WTC11 (cell line): ENCODE results near the gene GPR161. TPM values are rescaled to one million over a fixed set of nuclear protein-coding genes. Genes with fewer than 3 reads are reported as not detected.
"Not testable (repeated sequence)": the region's sequence is repeated elsewhere in the genome, so short reads cannot be mapped to it uniquely, and the experiment has no call there.

Experiments used
- ATAC-seq: fragments of 200-7000 bp; cut with Tn5 transposase; 2 replicates; pipeline ENCODE4 v1.10.0; 2021; ENCODE audit warnings: mild to moderate bottlenecking, moderate library complexity
- Bru-seq: library from RNA; stranded (reverse); fragments of 400-500 nt; gene quantifications from one replicate; lab custom pipeline; 2021; lab: Mats Ljungman, UMichigan
- CTCF ChIA-PET: fragments of 300-600 bp; sonication (Branson Sonifier 250); formaldehyde crosslinking; loops from one replicate; lab custom pipeline; 2021; ENCODE audit warnings: antibody characterized with exemption; lab: Charles Lee
- POLR2A ChIA-PET: fragments of 350-600 bp; sonication (Branson Sonifier 250); formaldehyde crosslinking; loops from one replicate; lab custom pipeline; 2021; ENCODE audit warnings: antibody characterized with exemption; lab: Charles Lee
- DNase-seq: peaks from one replicate; pipeline ENCODE4 v3.0.0; 2021; ENCODE audit warnings: low spot score
- H3K27ac Mint-ChIP-seq: 2 replicates; pipeline ENCODE4 v1.8.0; 2021; ENCODE audit warnings: mixed read lengths
- H3K27me3 Mint-ChIP-seq: 2 replicates; pipeline ENCODE4 v1.8.0; 2021; ENCODE audit warnings: low read depth, mild to moderate bottlenecking, moderate library complexity, mixed read lengths
- H3K36me3 Mint-ChIP-seq: 2 replicates; pipeline ENCODE4 v1.8.0; 2021; ENCODE audit warnings: mixed read lengths
- H3K4me1 Mint-ChIP-seq: 2 replicates; pipeline ENCODE4 v1.8.0; 2022; ENCODE audit warnings: mixed read lengths
- H3K4me3 Mint-ChIP-seq: 2 replicates; pipeline ENCODE4 v1.8.0; 2021; ENCODE audit warnings: mild to moderate bottlenecking, moderate library complexity, mixed read lengths
- H3K9me3 Mint-ChIP-seq: 2 replicates; pipeline ENCODE4 v1.8.0; 2021; ENCODE audit warnings: mixed read lengths
- ATF6 ChIP-seq: sonication (generic); formaldehyde crosslinking; IDR thresholded peaks from 2 replicates; pipeline ENCODE4 v1.8.1; 2023; ENCODE audit warnings: mild to moderate bottlenecking, missing genetic modification reagents
- CREM ChIP-seq: sonication (generic); formaldehyde crosslinking; IDR thresholded peaks from 2 replicates; pipeline ENCODE4 v1.8.1; 2022; ENCODE audit warnings: mild to moderate bottlenecking, missing genetic modification reagents, moderate library complexity
- FOXK1 ChIP-seq: sonication (generic); formaldehyde crosslinking; IDR thresholded peaks from 2 replicates; pipeline ENCODE4 v1.8.0; 2022; ENCODE audit warnings: mild to moderate bottlenecking, moderate library complexity, missing genetic modification reagents
- GRHL2 ChIP-seq: fragments of 250-450 bp; sonication (Bioruptor Pico); IDR thresholded peaks from 2 replicates; pipeline ENCODE4 v1.8.0; 2022; ENCODE audit warnings: mild to moderate bottlenecking, moderate library complexity; ENCODE audit not compliant: insufficient replicate concordance, severe bottlenecking
- HMGA2 ChIP-seq: fragments of 250-450 bp; sonication (Bioruptor Pico); IDR thresholded peaks from 2 replicates; pipeline ENCODE4 v1.4.0; 2021; ENCODE audit warnings: mild to moderate bottlenecking, moderate library complexity
- JUN ChIP-seq: sonication (generic); formaldehyde crosslinking; IDR thresholded peaks from 2 replicates; pipeline ENCODE4 v1.8.0; 2023; ENCODE audit warnings: mild to moderate bottlenecking, missing genetic modification reagents
- KAT7 ChIP-seq: sonication (generic); formaldehyde crosslinking; IDR thresholded peaks from 2 replicates; pipeline ENCODE4 v1.8.1; 2023; ENCODE audit warnings: missing genetic modification reagents, mild to moderate bottlenecking, borderline replicate concordance
- MAX ChIP-seq: sonication (generic); formaldehyde crosslinking; IDR thresholded peaks from 2 replicates; pipeline ENCODE4 v1.8.0; 2022; ENCODE audit warnings: mild to moderate bottlenecking, missing genetic modification reagents
- PRDM15 ChIP-seq: sonication (generic); formaldehyde crosslinking; IDR thresholded peaks from 2 replicates; pipeline ENCODE4 v1.8.0; 2022; ENCODE audit warnings: missing genetic modification reagents
- RORB ChIP-seq: fragments of 250-450 bp; sonication (Bioruptor Pico); IDR thresholded peaks from 2 replicates; pipeline ENCODE4 v1.9.0; 2021; ENCODE audit warnings: mild to moderate bottlenecking
- ZNF121 ChIP-seq: sonication (generic); formaldehyde crosslinking; IDR thresholded peaks from 2 replicates; pipeline ENCODE4 v1.8.0; 2023; ENCODE audit warnings: missing genetic modification reagents
- ZNF219 ChIP-seq: sonication (generic); formaldehyde crosslinking; IDR thresholded peaks from 2 replicates; pipeline ENCODE4 v1.8.0; 2023; ENCODE audit warnings: missing genetic modification reagents, mild to moderate bottlenecking, borderline replicate concordance
- ZNF263 ChIP-seq: sonication (generic); formaldehyde crosslinking; IDR thresholded peaks from 2 replicates; pipeline ENCODE4 v1.8.1; 2022; ENCODE audit warnings: low read depth, mild to moderate bottlenecking, moderate library complexity, missing genetic modification reagents
- ZNF671 ChIP-seq: fragments of 250-450 bp; sonication (Bioruptor Pico); IDR thresholded peaks from 2 replicates; pipeline ENCODE4 v1.8.0; 2021; ENCODE audit warnings: mild to moderate bottlenecking
- long read RNA-seq, 3 experiments: library from RNA in 1 of 3; library from capped mRNA in 1 of 3; library from polyadenylated mRNA in 1 of 3; unstranded in 2 of 3; stranded (forward) in 1 of 3; transcript quantifications; one replicate each; pipeline ENCODE4 v2.0.0, GENCODE V29; 2021
- total RNA-seq: library from RNA; stranded (reverse); gene quantifications from 3 replicates; pipeline ENCODE4 v1.2.3, GENCODE V29; 2021
- TF ChIP-seq, protein P1 (sequence below): sonication (generic); formaldehyde crosslinking; IDR thresholded peaks from 2 replicates; pipeline ENCODE4 v1.8.1; 2023; ENCODE audit warnings: mild to moderate bottlenecking, missing genetic modification reagents, moderate library complexity
- TF ChIP-seq, protein P2 (sequence below): sonication (generic); formaldehyde crosslinking; IDR thresholded peaks from 2 replicates; pipeline ENCODE4 v1.8.1; 2023; ENCODE audit warnings: mild to moderate bottlenecking, missing genetic modification reagents, borderline replicate concordance

The GPR161 gene, protein sequence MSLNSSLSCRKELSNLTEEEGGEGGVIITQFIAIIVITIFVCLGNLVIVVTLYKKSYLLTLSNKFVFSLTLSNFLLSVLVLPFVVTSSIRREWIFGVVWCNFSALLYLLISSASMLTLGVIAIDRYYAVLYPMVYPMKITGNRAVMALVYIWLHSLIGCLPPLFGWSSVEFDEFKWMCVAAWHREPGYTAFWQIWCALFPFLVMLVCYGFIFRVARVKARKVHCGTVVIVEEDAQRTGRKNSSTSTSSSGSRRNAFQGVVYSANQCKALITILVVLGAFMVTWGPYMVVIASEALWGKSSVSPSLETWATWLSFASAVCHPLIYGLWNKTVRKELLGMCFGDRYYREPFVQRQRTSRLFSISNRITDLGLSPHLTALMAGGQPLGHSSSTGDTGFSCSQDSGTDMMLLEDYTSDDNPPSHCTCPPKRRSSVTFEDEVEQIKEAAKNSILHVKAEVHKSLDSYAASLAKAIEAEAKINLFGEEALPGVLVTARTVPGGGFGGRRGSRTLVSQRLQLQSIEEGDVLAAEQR
- total RNA-seq, result 11.0 to 11.6 TPM (median 11.2 TPM) in 3 replicates
- percentile 63 among the genes with signal in this experiment for Bru-seq, nascent RNA
- long read RNA-seq, experiment 1, partial matches to known transcripts, result 7 of 51 reads
- long read RNA-seq, experiment 1, other reads (novel, unspliced or antisense), result 43 of 51 reads
- long read RNA-seq, experiment 2, partial matches to known transcripts, result 1 of 8 reads
- long read RNA-seq, experiment 2, other reads (novel, unspliced or antisense), result 7 of 8 reads
- long read RNA-seq, experiment 3, partial matches to known transcripts, result 0 of 1 reads
- long read RNA-seq, experiment 3, other reads (novel, unspliced or antisense), result 1 of 1 reads

DNA sequence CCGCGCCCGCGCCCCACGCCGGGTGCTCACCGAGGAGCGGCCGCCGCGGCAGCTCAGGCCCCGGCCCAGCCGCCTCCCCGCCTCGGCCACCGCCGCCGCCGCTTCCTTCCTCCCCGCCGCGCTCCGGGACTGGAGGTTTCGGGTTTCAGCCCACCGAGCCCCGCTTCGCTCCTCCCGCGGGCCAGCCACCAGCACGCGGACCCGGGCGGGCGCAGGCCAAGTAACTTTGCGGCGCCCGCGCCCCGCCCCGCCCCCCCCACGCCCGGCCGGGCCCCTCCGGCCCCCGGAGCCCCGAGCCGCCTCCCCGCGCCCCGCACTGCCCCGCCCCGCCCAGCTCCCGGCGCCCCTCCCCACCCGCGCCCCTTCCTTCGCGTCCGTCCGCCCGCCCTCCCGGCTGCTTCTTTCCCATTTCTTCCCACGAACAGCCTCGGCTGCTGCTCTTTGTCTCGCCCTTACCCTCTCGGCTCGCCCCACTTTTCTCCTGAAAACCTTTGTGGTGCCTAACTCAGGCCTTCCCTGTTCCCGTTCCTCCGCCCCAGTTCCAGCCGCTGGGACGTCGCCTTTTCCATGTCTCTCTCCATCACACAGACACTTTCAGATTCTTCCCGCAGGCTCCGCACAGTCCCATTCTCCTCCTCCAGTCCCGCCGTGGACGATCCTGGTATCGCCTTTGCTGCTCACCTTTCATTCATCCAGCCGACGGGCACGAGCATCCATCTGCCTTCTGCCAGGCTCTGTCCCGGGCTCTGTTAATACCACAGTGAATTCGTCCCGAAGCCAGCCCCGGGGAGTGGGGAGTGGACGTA is at the start of gene GPR161:
Gene GPR161, minus strand, starts transcription at position 222 of the 806 bp plus-strand sequence. CDS start 32,080 bp downstream, outside the sequence.
- Mint-ChIP-seq H3K4me3 (peak within 1 kb of the TSS; percentile 96), H3K4me1 (peaks cover 22% of the 10 kb centered on the region), H3K9me3 (no peaks in the 10 kb centered on the region), H3K27me3 (peaks cover 41% of the 10 kb centered on the region), H3K27ac (peak within 1 kb of the TSS; percentile 87), H3K36me3 (no peaks in the 10 kb centered on the region)
- ChIA-PET POLR2A (no interaction called here), CTCF (interaction anchor here (1.3 to 3.0 kb wide), 3 partner anchors 9 to 98 kb away, joined by 8 to 20 read pairs (median 9); no protein-coding TSS in a partner anchor)
- ATAC-seq (peak; percentile 58), DNase-seq (peak; percentile 77)
- TF ChIP-seq ZNF121 (no peak), PRDM15 (CRISPR knock-in tag) (peak; percentile 68), KAT7 (CRISPR knock-in tag) (0 out of 2 replicates have a peak, but pooled peaks have one; percentile 69)
- TF ChIP-seq, all 79 proteins: peak for 2

GRCh38 chr1:168181063-168181720 is 44.5 kb upstream of the GPR161 start:
- H3K27me3 Mint-ChIP-seq, H3K4me1 Mint-ChIP-seq, DNase-seq, H3K36me3 Mint-ChIP-seq, ATAC-seq, POLR2A ChIA-PET, H3K9me3 Mint-ChIP-seq, H3K27ac Mint-ChIP-seq: not testable (repeated sequence)
- CTCF ChIA-PET, result interaction anchor here (1.6 kb wide), 1 partner anchor 162 kb away, joined by 4 read pairs; no protein-coding TSS in a partner anchor
- peak; percentile 22; the same call in 1 of the 2 replicates for TF ChIP-seq HMGA2
- H3K4me3 Mint-ChIP-seq, result peak overlapping the region; percentile 16; the same call in 1 of the 2 replicates

GRCh38 chr1:168180148-168180524 is 43.4 kb upstream of the GPR161 start:
- ATAC-seq, result no peak
- Mint-ChIP-seq H3K27ac (no peak overlapping the region), H3K27me3 (no peaks in the 10 kb centered on the region), H3K4me3 (no peak overlapping the region), H3K9me3 (no peaks in the 10 kb centered on the region), H3K4me1 (peaks cover 7% of the 10 kb centered on the region), H3K36me3 (no peaks in the 10 kb centered on the region)
- ChIA-PET CTCF (interaction anchor here (1.2 to 2.2 kb wide), 2 partner anchors 55 to 163 kb away, joined by 5 to 8 read pairs; no protein-coding TSS in a partner anchor), POLR2A (no interaction called here)
- DNase-seq, result no peak
- TF ChIP-seq GRHL2 (CRISPR knock-in tag) (no peak), RORB (CRISPR knock-in tag) (no peak), ZNF219 (no peak), JUN (no peak), CREM (CRISPR knock-in tag) (no peak), MAX (CRISPR knock-in tag) (no peak), FOXK1 (no peak), ZNF671 (CRISPR knock-in tag) (no peak), ZNF263 (CRISPR knock-in tag) (no peak), ATF6 (CRISPR knock-in tag) (no peak)
- TF ChIP-seq, protein P1, sequence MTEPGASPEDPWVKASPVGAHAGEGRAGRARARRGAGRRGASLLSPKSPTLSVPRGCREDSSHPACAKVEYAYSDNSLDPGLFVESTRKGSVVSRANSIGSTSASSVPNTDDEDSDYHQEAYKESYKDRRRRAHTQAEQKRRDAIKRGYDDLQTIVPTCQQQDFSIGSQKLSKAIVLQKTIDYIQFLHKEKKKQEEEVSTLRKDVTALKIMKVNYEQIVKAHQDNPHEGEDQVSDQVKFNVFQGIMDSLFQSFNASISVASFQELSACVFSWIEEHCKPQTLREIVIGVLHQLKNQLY (CRISPR knock-in tag), result no peak
- TF ChIP-seq, protein P2, sequence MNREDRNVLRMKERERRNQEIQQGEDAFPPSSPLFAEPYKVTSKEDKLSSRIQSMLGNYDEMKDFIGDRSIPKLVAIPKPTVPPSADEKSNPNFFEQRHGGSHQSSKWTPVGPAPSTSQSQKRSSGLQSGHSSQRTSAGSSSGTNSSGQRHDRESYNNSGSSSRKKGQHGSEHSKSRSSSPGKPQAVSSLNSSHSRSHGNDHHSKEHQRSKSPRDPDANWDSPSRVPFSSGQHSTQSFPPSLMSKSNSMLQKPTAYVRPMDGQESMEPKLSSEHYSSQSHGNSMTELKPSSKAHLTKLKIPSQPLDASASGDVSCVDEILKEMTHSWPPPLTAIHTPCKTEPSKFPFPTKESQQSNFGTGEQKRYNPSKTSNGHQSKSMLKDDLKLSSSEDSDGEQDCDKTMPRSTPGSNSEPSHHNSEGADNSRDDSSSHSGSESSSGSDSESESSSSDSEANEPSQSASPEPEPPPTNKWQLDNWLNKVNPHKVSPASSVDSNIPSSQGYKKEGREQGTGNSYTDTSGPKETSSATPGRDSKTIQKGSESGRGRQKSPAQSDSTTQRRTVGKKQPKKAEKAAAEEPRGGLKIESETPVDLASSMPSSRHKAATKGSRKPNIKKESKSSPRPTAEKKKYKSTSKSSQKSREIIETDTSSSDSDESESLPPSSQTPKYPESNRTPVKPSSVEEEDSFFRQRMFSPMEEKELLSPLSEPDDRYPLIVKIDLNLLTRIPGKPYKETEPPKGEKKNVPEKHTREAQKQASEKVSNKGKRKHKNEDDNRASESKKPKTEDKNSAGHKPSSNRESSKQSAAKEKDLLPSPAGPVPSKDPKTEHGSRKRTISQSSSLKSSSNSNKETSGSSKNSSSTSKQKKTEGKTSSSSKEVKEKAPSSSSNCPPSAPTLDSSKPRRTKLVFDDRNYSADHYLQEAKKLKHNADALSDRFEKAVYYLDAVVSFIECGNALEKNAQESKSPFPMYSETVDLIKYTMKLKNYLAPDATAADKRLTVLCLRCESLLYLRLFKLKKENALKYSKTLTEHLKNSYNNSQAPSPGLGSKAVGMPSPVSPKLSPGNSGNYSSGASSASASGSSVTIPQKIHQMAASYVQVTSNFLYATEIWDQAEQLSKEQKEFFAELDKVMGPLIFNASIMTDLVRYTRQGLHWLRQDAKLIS (CRISPR knock-in tag), result no peak
